Liver (tissue), 9 donors: Measurements from ENCODE around the gene BSDC1. TPM values are rescaled to one million over a fixed set of nuclear protein-coding genes. Genes with fewer than 3 reads are reported as not detected.

Experiments
- DNase-seq: peaks from one replicate; pipeline ENCODE4 v3.0.0-alpha.2; 2017; ENCODE audit warnings: low spot score
- H3K27ac ChIP-seq, 2 donors: one replicate each; pipeline ENCODE4 v1.7.0; 2013; ENCODE audit warnings: inconsistent platforms in 2 of 2, low read length in 2 of 2, control low read depth in 1 of 2, low read depth in 1 of 2, mild to moderate bottlenecking in 1 of 2
- H3K27me3 ChIP-seq, 4 donors: one replicate each; pipeline versions ENCODE4 v1.6.1 to v1.7.0; 2013; ENCODE audit warnings: low read length in 3 of 4, inconsistent platforms in 1 of 4, mild to moderate bottlenecking in 1 of 4, moderate library complexity in 1 of 4; ENCODE audit not compliant: control insufficient read depth in 4 of 4, insufficient read depth in 4 of 4
- H3K36me3 ChIP-seq, 4 donors: one replicate each; pipeline versions ENCODE4 v1.6.1 to v1.7.0; 2013; ENCODE audit warnings: low read length in 3 of 4, mild to moderate bottlenecking in 3 of 4, low read depth in 1 of 4, moderate library complexity in 1 of 4; ENCODE audit not compliant: control insufficient read depth in 4 of 4, insufficient read depth in 3 of 4
- H3K4me1 ChIP-seq, 4 donors: one replicate each; pipeline versions ENCODE4 v1.6.1 to v1.7.0; 2013; ENCODE audit warnings: low read length in 3 of 4, mild to moderate bottlenecking in 3 of 4, moderate library complexity in 1 of 4; ENCODE audit not compliant: control insufficient read depth in 4 of 4, insufficient read depth in 4 of 4
- H3K4me3 ChIP-seq, 3 donors: one replicate each; pipeline versions ENCODE4 v1.6.1 to v1.7.0; 2013; ENCODE audit warnings: low read length in 3 of 3, control low read depth in 1 of 3, low read depth in 1 of 3, mild to moderate bottlenecking in 1 of 3
- H3K9ac ChIP-seq, 2 donors: one replicate each; pipeline ENCODE4 v1.7.0; 2013; ENCODE audit warnings: low read length in 2 of 2, mild to moderate bottlenecking in 2 of 2, moderate library complexity in 2 of 2, control low read depth in 1 of 2, low read depth in 1 of 2
- H3K9me3 ChIP-seq, 4 donors: one replicate each; pipeline versions ENCODE4 v1.6.1 to v1.7.0; 2013; ENCODE audit warnings: low read length in 3 of 4; ENCODE audit not compliant: control insufficient read depth in 4 of 4
- ATF3 ChIP-seq: IDR thresholded peaks from 2 replicates; pipeline ENCODE4 v1.6.1; 2016; ENCODE audit warnings: antibody characterized with exemption
- EGR1 ChIP-seq, 2 donors: IDR thresholded peaks; 2 replicates each; pipeline ENCODE4 v1.6.1; 2016 to 2018; ENCODE audit warnings: antibody characterized with exemption in 2 of 2, low read depth in 2 of 2
- FOXA1 ChIP-seq: IDR thresholded peaks from 2 replicates; pipeline ENCODE4 v1.6.1; 2016; ENCODE audit warnings: antibody characterized with exemption
- FOXA2 ChIP-seq: IDR thresholded peaks from 2 replicates; pipeline ENCODE4 v1.6.1; 2016; ENCODE audit warnings: antibody characterized with exemption
- GABPA ChIP-seq, 2 donors: IDR thresholded peaks in 1 of 2; conservative IDR thresholded peaks in 1 of 2; 2 replicates each; pipeline ENCODE4 v1.6.1; 2016; ENCODE audit warnings: antibody characterized with exemption in 2 of 2, mild to moderate bottlenecking in 1 of 2, moderate library complexity in 1 of 2
- HNF4A ChIP-seq, 2 donors: conservative IDR thresholded peaks; 2 replicates each; pipeline ENCODE4 v1.6.1; 2016; ENCODE audit warnings: antibody characterized with exemption in 2 of 2, mild to moderate bottlenecking in 2 of 2
- HNF4G ChIP-seq: IDR thresholded peaks from 2 replicates; pipeline ENCODE4 v1.6.1; 2016; ENCODE audit warnings: antibody characterized with exemption
- JUND ChIP-seq, 2 donors: IDR thresholded peaks; 2 replicates each; pipeline ENCODE4 v1.6.1; 2016; ENCODE audit warnings: antibody characterized with exemption in 2 of 2
- MAX ChIP-seq: IDR thresholded peaks from 2 replicates; pipeline ENCODE4 v1.6.1; 2016; ENCODE audit warnings: antibody characterized with exemption
- NR2F2 ChIP-seq: IDR thresholded peaks from 2 replicates; pipeline ENCODE4 v1.6.1; 2016; ENCODE audit warnings: antibody characterized with exemption
- RAD21 ChIP-seq, 2 donors: IDR thresholded peaks; 2 replicates each; pipeline ENCODE4 v1.6.1; 2016; ENCODE audit warnings: antibody characterized with exemption in 2 of 2, mild to moderate bottlenecking in 2 of 2
- RXRA ChIP-seq, 2 donors: IDR thresholded peaks; 2 replicates each; pipeline ENCODE4 v1.6.1; 2017 to 2018; ENCODE audit warnings: antibody characterized with exemption in 2 of 2, mild to moderate bottlenecking in 1 of 2
- SP1 ChIP-seq: IDR thresholded peaks from 2 replicates; pipeline ENCODE4 v1.6.1; 2018; ENCODE audit warnings: antibody characterized with exemption, mild to moderate bottlenecking
- TAF1 ChIP-seq: conservative IDR thresholded peaks from 2 replicates; pipeline ENCODE4 v1.6.1; 2016; ENCODE audit warnings: antibody characterized with exemption, mild to moderate bottlenecking
- YY1 ChIP-seq: IDR thresholded peaks from 2 replicates; pipeline ENCODE4 v1.6.1; 2016; ENCODE audit warnings: antibody characterized with exemption, mild to moderate bottlenecking
- ZBTB33 ChIP-seq: IDR thresholded peaks from 2 replicates; pipeline ENCODE4 v1.6.1; 2016; ENCODE audit warnings: antibody characterized with exemption
- WGBS: extraction: QIAGEN DNeasy Blood & Tissue Kit; methylation state at CpG from one replicate; pipeline ENCODE4 v1.1.7; 2013; 5-methylcytosine and 5-hydroxymethylcytosine counted together
- polyA plus RNA-seq, 2 donors: library from polyadenylated mRNA; stranded (reverse) in 1 of 2; unstranded in 1 of 2; fragments of 200-250 nt in 1 of 2; fragments of >200 nt in 1 of 2; fragmentation: Nextera tagmentation in 1 of 2; extraction: Ambion mirVana in 1 of 2; gene quantifications; one replicate each; pipeline versions ENCODE4 v1.2.1 to v1.2.3, GENCODE V29; 2013 to 2015
- total RNA-seq, 2 donors: library from RNA; depleted of rRNA; stranded (reverse); fragments of >200 nt; gene quantifications; one replicate each; pipeline ENCODE4 v1.2.3, GENCODE V29; 2014
- TF ChIP-seq, protein P1 (sequence below): IDR thresholded peaks from 2 replicates; pipeline ENCODE4 v1.6.1; 2016; ENCODE audit warnings: antibody characterized with exemption, mild to moderate bottlenecking
- TF ChIP-seq, protein P2 (sequence below): fragments of 150-350 bp; IDR thresholded peaks from 2 replicates; pipeline ENCODE4 v1.5.1; 2017; ENCODE audit warnings: improper control_type of control experiment, low read depth, low read length; ENCODE audit not compliant: missing input control
- donor health status: healthy.
- donor health status: healthy.
- donor health status: healthy.
- donor health status: healthy.
- donor health status: healthy.

BSDC1 gene
- total and polyA plus RNA-seq, 4 donors: 40.0 to 65.9 (median 52.0) TPM

GRCh38 chr1:32318127-32318869, 75.9 kb downstream of the BSDC1 start:
- H3K27me3 ChIP-seq: no peaks in the 10 kb centered on the region
- H3K9ac ChIP-seq: no peak overlapping the region
- H3K36me3 ChIP-seq: peaks cover 5 to 12% (median 8%) of the 10 kb centered on the region in 4 donors
- H3K4me3 ChIP-seq: no peak overlapping the region
- 95% methylated on average over 10 of the region's 10 CpGs for WGBS
- no peaks in the 10 kb centered on the region for H3K9me3 ChIP-seq
- DNase-seq: no peak
- TF ChIP-seq FOXA2 (no peak), JUND (IDR thresholded peaks at IDR 0.05) (no peak), RXRA (IDR thresholded peaks at IDR 0.05) (no peak), ZBTB33 (no peak), EGR1 (IDR thresholded peaks at IDR 0.05; ENCODE audit: low read depth in 2 of 2) (no peak)
- no peak overlapping the region for H3K27ac ChIP-seq
- peaks cover 9 to 12% (median 10%) of the 10 kb centered on the region in 4 donors for H3K4me1 ChIP-seq

GRCh38 chr1:32316903-32317277, 77.4 kb downstream of the BSDC1 start:
- Histone ChIP-seq H3K36me3 (peaks cover 5 to 12% (median 8%) of the 10 kb centered on the region in 4 donors), H3K27me3 (no peaks in the 10 kb centered on the region), H3K4me1 (peaks cover 4 to 9% (median 8%) of the 10 kb centered on the region in 4 donors), H3K9ac (no peak overlapping the region), H3K4me3 (no peak overlapping the region), H3K9me3 (no peaks in the 10 kb centered on the region), H3K27ac (no peak overlapping the region)
- TF ChIP-seq HNF4G (no peak), FOXA1 (no peak), ATF3 (no peak), SP1 (no peak), MAX (no peak), RXRA (IDR thresholded peaks at IDR 0.05) (no peak), EGR1 (IDR thresholded peaks at IDR 0.05; ENCODE audit: low read depth in 2 of 2) (no peak), GABPA (IDR thresholded peaks at IDR 0.05 in 1 of 2, conservative IDR thresholded peaks at IDR 0.05 in 1 of 2) (no peak), JUND (IDR thresholded peaks at IDR 0.05) (no peak), FOXA2 (no peak), HNF4A (conservative IDR thresholded peaks at IDR 0.05) (no peak), ZBTB33 (no peak), RAD21 (IDR thresholded peaks at IDR 0.05) (no peak), TAF1 (no peak), NR2F2 (no peak), YY1 (no peak)
- TF ChIP-seq, protein P1, sequence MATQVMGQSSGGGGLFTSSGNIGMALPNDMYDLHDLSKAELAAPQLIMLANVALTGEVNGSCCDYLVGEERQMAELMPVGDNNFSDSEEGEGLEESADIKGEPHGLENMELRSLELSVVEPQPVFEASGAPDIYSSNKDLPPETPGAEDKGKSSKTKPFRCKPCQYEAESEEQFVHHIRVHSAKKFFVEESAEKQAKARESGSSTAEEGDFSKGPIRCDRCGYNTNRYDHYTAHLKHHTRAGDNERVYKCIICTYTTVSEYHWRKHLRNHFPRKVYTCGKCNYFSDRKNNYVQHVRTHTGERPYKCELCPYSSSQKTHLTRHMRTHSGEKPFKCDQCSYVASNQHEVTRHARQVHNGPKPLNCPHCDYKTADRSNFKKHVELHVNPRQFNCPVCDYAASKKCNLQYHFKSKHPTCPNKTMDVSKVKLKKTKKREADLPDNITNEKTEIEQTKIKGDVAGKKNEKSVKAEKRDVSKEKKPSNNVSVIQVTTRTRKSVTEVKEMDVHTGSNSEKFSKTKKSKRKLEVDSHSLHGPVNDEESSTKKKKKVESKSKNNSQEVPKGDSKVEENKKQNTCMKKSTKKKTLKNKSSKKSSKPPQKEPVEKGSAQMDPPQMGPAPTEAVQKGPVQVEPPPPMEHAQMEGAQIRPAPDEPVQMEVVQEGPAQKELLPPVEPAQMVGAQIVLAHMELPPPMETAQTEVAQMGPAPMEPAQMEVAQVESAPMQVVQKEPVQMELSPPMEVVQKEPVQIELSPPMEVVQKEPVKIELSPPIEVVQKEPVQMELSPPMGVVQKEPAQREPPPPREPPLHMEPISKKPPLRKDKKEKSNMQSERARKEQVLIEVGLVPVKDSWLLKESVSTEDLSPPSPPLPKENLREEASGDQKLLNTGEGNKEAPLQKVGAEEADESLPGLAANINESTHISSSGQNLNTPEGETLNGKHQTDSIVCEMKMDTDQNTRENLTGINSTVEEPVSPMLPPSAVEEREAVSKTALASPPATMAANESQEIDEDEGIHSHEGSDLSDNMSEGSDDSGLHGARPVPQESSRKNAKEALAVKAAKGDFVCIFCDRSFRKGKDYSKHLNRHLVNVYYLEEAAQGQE: no peak
- TF ChIP-seq, protein P2, sequence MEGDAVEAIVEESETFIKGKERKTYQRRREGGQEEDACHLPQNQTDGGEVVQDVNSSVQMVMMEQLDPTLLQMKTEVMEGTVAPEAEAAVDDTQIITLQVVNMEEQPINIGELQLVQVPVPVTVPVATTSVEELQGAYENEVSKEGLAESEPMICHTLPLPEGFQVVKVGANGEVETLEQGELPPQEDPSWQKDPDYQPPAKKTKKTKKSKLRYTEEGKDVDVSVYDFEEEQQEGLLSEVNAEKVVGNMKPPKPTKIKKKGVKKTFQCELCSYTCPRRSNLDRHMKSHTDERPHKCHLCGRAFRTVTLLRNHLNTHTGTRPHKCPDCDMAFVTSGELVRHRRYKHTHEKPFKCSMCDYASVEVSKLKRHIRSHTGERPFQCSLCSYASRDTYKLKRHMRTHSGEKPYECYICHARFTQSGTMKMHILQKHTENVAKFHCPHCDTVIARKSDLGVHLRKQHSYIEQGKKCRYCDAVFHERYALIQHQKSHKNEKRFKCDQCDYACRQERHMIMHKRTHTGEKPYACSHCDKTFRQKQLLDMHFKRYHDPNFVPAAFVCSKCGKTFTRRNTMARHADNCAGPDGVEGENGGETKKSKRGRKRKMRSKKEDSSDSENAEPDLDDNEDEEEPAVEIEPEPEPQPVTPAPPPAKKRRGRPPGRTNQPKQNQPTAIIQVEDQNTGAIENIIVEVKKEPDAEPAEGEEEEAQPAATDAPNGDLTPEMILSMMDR: no peak
- WGBS: 78% methylated on average over 3 of the region's 3 CpGs
- no peak for DNase-seq
